GM12878 (cell line): ENCODE measurements around the gene IBTK. TPM values are rescaled to one million over a fixed set of nuclear protein-coding genes. Genes with fewer than 3 reads are reported as not detected.

ENCODE experiments used
- ATAC-seq: fragments of 200-7000 bp; cut with Tn5 transposase; 3 replicates; pipeline ENCODE4 v1.9.1; 2020; ENCODE audit warnings: mild to moderate bottlenecking, moderate library complexity
- BruUV-seq: library from RNA; stranded (reverse); fragments of 400-500 nt; replicated peaks from 2 replicates; lab custom pipeline; 2021; lab: Mats Ljungman, UMichigan
- CTCF ChIA-PET: fragments of 300-600 bp; sonication (Branson Sonifier 250); formaldehyde crosslinking; extraction: SDS; loops from one replicate; lab custom pipeline; 2021; ENCODE audit warnings: inconsistent platforms; lab: Yijun Ruan, JAX
- POLR2A ChIA-PET: fragments of 350-600 bp; formaldehyde crosslinking; extraction: SDS; loops from one replicate; lab custom pipeline; 2021; ENCODE audit warnings: inconsistent platforms; lab: Charles Lee
- RAD21 ChIA-PET: fragments of 300-600 bp; sonication (Branson Sonifier 250); formaldehyde crosslinking; loops from one replicate; lab custom pipeline; 2023; ENCODE audit warnings: antibody characterized with exemption; ENCODE audit not compliant: unreplicated experiment; lab: Charles Lee
- SMC1A ChIA-PET: fragments of 300-600 bp; sonication (Branson Sonifier 250); formaldehyde crosslinking; loops from one replicate; lab custom pipeline; 2023; ENCODE audit not compliant: unreplicated experiment, uncharacterized antibody; lab: Charles Lee
- DNase-seq: peaks from one replicate; pipeline ENCODE4 v3.0.0-alpha.2; 2011; ENCODE audit warnings: low read depth, low spot score
- FAIRE-seq: peaks from 3 replicates; lab custom pipeline; 2011; peaks lifted over from hg19 to GRCh38; lab: Jason Lieb, UNC
- H2AFZ ChIP-seq: 2 replicates; pipeline ENCODE4 v1.6.0; 2011; ENCODE audit warnings: low read depth, low read length, control low read depth; ENCODE audit not compliant: control insufficient read depth
- H3K27ac ChIP-seq: 2 replicates; pipeline ENCODE4 v1.5.1; 2011; ENCODE audit warnings: control low read depth; ENCODE audit not compliant: control insufficient read depth, insufficient read depth
- H3K27me3 ChIP-seq, 2 experiments: replicated peaks in 1 of 2; 2 replicates each; pipeline versions ENCODE4 v1.6.0 to v1.6.1; 2011; ENCODE audit warnings: low read length in 1 of 2; ENCODE audit not compliant: control insufficient read depth in 2 of 2, insufficient read depth in 2 of 2
- H3K36me3 ChIP-seq, 2 experiments: 2 replicates each; pipeline ENCODE4 v1.5.1; 2011; ENCODE audit warnings: low read length in 1 of 2; ENCODE audit not compliant: control insufficient read depth in 2 of 2, insufficient read depth in 2 of 2
- H3K4me1 ChIP-seq: 2 replicates; pipeline ENCODE4 v1.6.1; 2011; ENCODE audit warnings: mild to moderate bottlenecking, low read length, moderate library complexity, mixed read lengths; ENCODE audit not compliant: control insufficient read depth, insufficient read depth
- H3K4me2 ChIP-seq: 2 replicates; pipeline ENCODE4 v1.6.0; 2011; ENCODE audit warnings: control low read depth; ENCODE audit not compliant: control insufficient read depth, insufficient read depth
- H3K4me3 ChIP-seq: fragments of 200-600 bp; sonication (generic); 2 replicates; pipeline ENCODE4 v1.5.1; 2016
- H3K79me2 ChIP-seq: 2 replicates; pipeline ENCODE4 v1.6.0; 2011; ENCODE audit warnings: low read length; ENCODE audit not compliant: control insufficient read depth, insufficient read depth
- H3K9ac ChIP-seq: 2 replicates; pipeline ENCODE4 v1.8.0; 2011; ENCODE audit warnings: low read length, control low read depth, mixed read lengths; ENCODE audit not compliant: control insufficient read depth, insufficient read depth
- H3K9me3 ChIP-seq: replicated peaks from 3 replicates; pipeline ENCODE4 v1.5.1; 2011; ENCODE audit warnings: mild to moderate bottlenecking, low read length; ENCODE audit not compliant: control insufficient read depth, insufficient read depth
- H4K20me1 ChIP-seq: 2 replicates; pipeline ENCODE4 v1.6.0; 2011; ENCODE audit not compliant: control insufficient read depth, insufficient read depth
- BRCA1 ChIP-seq: IDR thresholded peaks from 2 replicates; pipeline ENCODE4 v1.6.1; 2011; ENCODE audit warnings: low read depth, low read length, improper control_type of control experiment
- HDGF ChIP-seq: fragments of 450-650 bp; IDR thresholded peaks from 2 replicates; pipeline ENCODE4 v1.6.1; 2016; ENCODE audit warnings: antibody characterized with exemption
- RAD21 ChIP-seq: IDR thresholded peaks from 2 replicates; pipeline ENCODE4 v1.6.1; 2011; ENCODE audit warnings: mild to moderate bottlenecking, low read depth, low read length, moderate library complexity; ENCODE audit not compliant: insufficient read depth
- ZNF384 ChIP-seq: IDR thresholded peaks from 2 replicates; pipeline ENCODE4 v1.6.1; 2012; ENCODE audit warnings: low read depth, mild to moderate bottlenecking, low read length, improper control_type of control experiment, borderline replicate concordance
- WGBS: methylation state at CpG from one replicate; pipeline ENCODE4 v1.1.6; 2016; ENCODE audit warnings: low lambda C conversion rate; ENCODE audit not compliant: insufficient replicate concordance, insufficient coverage; ENCODE audit errors: missing lambda C conversion rate; 5-methylcytosine and 5-hydroxymethylcytosine counted together
- in situ Hi-C: fragments of 300-500 bp; cut with MboI; formaldehyde crosslinking; loops from 9 replicates; pipeline ENCODE4 v1.14.3; 2018; ENCODE audit warnings: mixed read lengths
- intact Hi-C: fragments of 100-400 bp; cut with micrococcal nuclease; formaldehyde crosslinking; loops from one replicate; pipeline ENCODE4 v1.14.2; 2022; ENCODE audit not compliant: unreplicated experiment
- polyA plus RNA-seq, 11 experiments: library from polyadenylated mRNA; depleted of rRNA in 4 of 11; unstranded in 6 of 11; stranded (reverse) in 5 of 11; fragments of >200 nt; fragmentation: Nextera tagmentation in 4 of 11; fragmentation: Illumina TruSeq in 1 of 11; extraction: Ambion mirVana in 4 of 11; extraction: Trizol in 1 of 11; gene quantifications; 1 replicate in 1 of 11; 2 replicates in 10 of 11; pipeline versions ENCODE4 v1.2.1 to v1.2.3, GENCODE V29; 2011 to 2016; ENCODE audit warnings: inconsistent platforms in 2 of 11, missing spikeins in 2 of 11, low read depth in 1 of 11
- total RNA-seq, 4 experiments: library from RNA; depleted of rRNA in 3 of 4; stranded (reverse); fragments of >200 nt in 3 of 4; fragmentation: Illumina TruSeq in 1 of 4; extraction: Trizol in 1 of 4; gene quantifications; 2 replicates each; pipeline versions ENCODE4 v1.2.1 to v1.2.3, GENCODE V29; 2013 to 2021
- TF ChIP-seq, protein P1 (sequence below): fragments of 450-650 bp; IDR thresholded peaks from 2 replicates; pipeline ENCODE4 v1.6.1; 2017; ENCODE audit warnings: mild to moderate bottlenecking, moderate library complexity

IBTK gene
- total and polyA plus RNA-seq, 10 of the 15 experiments (the other 5 are each of a cell fraction or from before 2014, with no cell fraction given) = 12.0 to 32.1 (median 20.9) TPM

DNA sequence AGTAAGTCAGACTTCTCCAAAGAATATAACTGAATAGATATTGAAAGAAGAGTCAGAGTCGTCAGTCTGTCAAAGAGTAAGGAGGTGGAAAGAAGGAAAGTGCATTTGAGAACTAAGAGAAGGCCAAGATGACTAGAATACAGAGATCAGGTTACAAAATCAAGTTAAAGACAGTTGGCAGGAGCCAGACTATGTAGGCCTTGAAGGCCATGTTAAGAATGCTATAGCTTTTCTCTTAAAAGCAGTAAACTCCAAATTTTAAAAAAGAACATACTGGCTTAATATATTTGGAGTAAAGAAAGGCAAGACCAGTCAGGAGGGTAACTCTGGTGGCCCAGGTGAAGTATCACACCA is 68.8 kb downstream of the IBTK start (continued):
- TF ChIP-seq, protein P1, sequence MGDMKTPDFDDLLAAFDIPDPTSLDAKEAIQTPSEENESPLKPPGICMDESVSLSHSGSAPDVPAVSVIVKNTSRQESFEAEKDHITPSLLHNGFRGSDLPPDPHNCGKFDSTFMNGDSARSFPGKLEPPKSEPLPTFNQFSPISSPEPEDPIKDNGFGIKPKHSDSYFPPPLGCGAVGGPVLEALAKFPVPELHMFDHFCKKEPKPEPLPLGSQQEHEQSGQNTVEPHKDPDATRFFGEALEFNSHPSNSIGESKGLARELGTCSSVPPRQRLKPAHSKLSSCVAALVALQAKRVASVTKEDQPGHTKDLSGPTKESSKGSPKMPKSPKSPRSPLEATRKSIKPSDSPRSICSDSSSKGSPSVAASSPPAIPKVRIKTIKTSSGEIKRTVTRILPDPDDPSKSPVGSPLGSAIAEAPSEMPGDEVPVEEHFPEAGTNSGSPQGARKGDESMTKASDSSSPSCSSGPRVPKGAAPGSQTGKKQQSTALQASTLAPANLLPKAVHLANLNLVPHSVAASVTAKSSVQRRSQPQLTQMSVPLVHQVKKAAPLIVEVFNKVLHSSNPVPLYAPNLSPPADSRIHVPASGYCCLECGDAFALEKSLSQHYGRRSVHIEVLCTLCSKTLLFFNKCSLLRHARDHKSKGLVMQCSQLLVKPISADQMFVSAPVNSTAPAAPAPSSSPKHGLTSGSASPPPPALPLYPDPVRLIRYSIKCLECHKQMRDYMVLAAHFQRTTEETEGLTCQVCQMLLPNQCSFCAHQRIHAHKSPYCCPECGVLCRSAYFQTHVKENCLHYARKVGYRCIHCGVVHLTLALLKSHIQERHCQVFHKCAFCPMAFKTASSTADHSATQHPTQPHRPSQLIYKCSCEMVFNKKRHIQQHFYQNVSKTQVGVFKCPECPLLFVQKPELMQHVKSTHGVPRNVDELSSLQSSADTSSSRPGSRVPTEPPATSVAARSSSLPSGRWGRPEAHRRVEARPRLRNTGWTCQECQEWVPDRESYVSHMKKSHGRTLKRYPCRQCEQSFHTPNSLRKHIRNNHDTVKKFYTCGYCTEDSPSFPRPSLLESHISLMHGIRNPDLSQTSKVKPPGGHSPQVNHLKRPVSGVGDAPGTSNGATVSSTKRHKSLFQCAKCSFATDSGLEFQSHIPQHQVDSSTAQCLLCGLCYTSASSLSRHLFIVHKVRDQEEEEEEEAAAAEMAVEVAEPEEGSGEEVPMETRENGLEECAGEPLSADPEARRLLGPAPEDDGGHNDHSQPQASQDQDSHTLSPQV = no peak
- no peak for TF ChIP-seq HDGF

DNA sequence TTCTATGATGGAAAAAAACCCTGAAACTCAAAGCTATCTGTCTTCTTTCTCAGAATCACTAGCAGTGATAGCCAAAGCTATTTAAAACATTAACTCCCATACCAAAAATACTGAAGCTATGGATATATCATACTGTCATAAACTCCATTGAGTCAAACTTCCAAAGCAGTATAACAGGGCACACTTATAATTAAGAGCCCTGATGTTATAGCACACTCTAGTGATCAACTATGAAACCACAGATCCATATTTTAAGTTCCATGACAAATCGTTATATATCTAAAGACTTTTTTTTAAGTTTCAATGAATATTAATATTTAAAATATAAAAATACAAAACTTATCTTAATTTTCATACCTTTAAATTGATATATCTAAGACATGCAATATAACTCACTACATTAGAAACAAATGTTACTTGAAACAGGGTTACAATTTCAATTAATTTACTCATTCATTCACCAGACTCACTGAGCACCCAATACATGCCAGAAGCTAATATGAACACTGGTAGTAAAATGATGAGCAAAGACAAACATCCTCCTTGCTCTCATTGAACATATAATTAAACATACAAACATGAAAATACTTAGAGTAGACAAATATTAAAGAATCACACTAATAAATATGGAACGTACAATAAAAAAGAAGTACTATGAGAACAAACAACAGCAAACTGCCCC is 69.3 kb downstream of the IBTK start:
- no peaks in the 10 kb centered on the region for H3K27me3 ChIP-seq
- TF ChIP-seq ZNF384 = no peak
- TF ChIP-seq RAD21 = peak; percentile 46
- TF ChIP-seq BRCA1 = no peak
- TF ChIP-seq, all 136 proteins: peak for 1
- Histone ChIP-seq H3K27ac (no peak overlapping the region), H3K4me3 (no peak overlapping the region), H2AFZ (no peak overlapping the region), H3K9ac (no peak overlapping the region), H3K79me2 (no peaks in the 10 kb centered on the region), H4K20me1 (no peaks in the 10 kb centered on the region), H3K36me3 (peaks cover under 1 to 5% of the 10 kb centered on the region in 2 experiments; a peak in 2 of 4 replicates), H3K4me2 (no peak overlapping the region), H3K4me1 (no peaks in the 10 kb centered on the region), H3K9me3 (no peaks in the 10 kb centered on the region)
- RAD21 ChIA-PET = no interaction called here
- CTCF ChIA-PET = interaction anchor here (0.6 to 1.0 kb wide), 3 partner anchors 116 to 378 kb away, joined by 3 read pairs; no protein-coding TSS in a partner anchor
- FAIRE-seq (no peak), ATAC-seq (no peak), DNase-seq (no peak)
- POLR2A ChIA-PET = interaction anchor here (0.5 kb wide), 1 partner anchor 9 kb away, joined by 3 read pairs; no protein-coding TSS in a partner anchor
- intact Hi-C loops = no loop called here
- in situ Hi-C loops = no loop called here
- SMC1A ChIA-PET = interaction anchor here (0.8 to 1.4 kb wide), 4 partner anchors 10 to 138 kb away, joined by 3 to 5 read pairs (median 3); no protein-coding TSS in a partner anchor
- no TSS peak for BruUV-seq
- WGBS = 74% methylated on average over 2 of the region's 2 CpGs
